ENCODE results near the gene FKBP5. TPM values are rescaled to one million over a fixed set of nuclear protein-coding genes. Genes with fewer than 3 reads are reported as not detected.
A peak's percentile ranks its signal among the peaks of the same experiment; 100 is the strongest.

Gene FKBP5
- total and polyA plus RNA-seq, 10 of the 15 experiments (the other 5 are each of a cell fraction or from before 2014, with no cell fraction given) = 29.0 to 123 (median 62.3) TPM

DNA sequence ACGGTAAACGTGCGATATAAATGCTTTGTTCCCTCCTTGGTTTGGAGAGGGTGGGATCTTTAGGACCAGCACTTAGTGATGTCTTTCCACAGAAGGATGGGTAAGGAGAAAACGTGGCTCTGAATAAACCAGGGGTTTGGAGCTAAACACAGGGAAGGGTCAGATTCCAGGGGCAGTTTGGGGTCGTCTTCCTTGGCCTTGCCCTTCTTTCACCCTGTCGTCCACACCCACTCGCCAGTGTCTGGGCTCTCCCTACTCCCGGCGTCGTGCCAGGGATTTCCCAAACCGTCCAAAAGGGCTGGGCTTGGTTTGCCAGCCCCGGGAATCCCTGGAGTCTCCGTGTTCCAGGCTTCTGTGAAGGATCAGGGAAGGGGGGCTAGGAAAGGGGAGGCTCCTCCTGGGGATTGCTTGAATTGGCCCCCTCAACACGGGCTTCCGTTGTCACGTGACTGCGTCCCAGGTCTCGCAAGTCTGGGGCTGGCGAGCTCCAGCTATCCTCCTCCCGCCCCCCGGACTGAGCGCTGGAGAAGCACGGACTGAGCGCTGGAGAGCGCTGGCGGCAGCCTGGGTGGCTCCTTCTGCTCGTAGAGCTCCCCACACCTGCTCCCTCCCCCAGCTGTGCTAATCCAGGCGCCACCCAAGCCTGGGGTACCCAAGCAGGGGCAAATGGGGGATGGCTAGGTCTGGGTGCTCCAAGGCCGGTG, 38.7 kb upstream of the FKBP5 start:
- no peaks in the 10 kb centered on the region for H3K79me2 ChIP-seq (ENCODE audit: control insufficient read depth, insufficient read depth, low read length)
- peak overlapping the region; percentile 83 for H2AFZ ChIP-seq (ENCODE audit: control insufficient read depth, low read depth, low read length)
- H3K9ac ChIP-seq (ENCODE audit: control insufficient read depth, insufficient read depth, low read length) = peak overlapping the region; percentile 67
- H3K36me3 ChIP-seq (ENCODE audit: control insufficient read depth in 2 of 2, insufficient read depth in 2 of 2, low read length in 1 of 2) = no peaks in the 10 kb centered on the region
- peak overlapping the region; percentile 83 for H3K4me2 ChIP-seq (ENCODE audit: control insufficient read depth, insufficient read depth)
- in situ Hi-C loops (cut with MboI) (no loop called here), intact Hi-C loops (cut with micrococcal nuclease; ENCODE audit: unreplicated experiment) (no loop called here)
- no TSS peak for BruUV-seq (replicated peaks)
- no peaks in the 10 kb centered on the region for H3K27me3 ChIP-seq (replicated peaks in 1 of 2; ENCODE audit: control insufficient read depth in 2 of 2, insufficient read depth in 2 of 2, low read length in 1 of 2)
- peak overlapping the region; percentile 82 for H3K4me3 ChIP-seq
- ATAC-seq (peak; percentile 34), DNase-seq (ENCODE audit: low read depth, low spot score) (no peak), FAIRE-seq (no peak)
- ChIA-PET SMC1A (ENCODE audit: uncharacterized antibody, unreplicated experiment) (interaction anchor here (0.7 to 2.5 kb wide), 10 partner anchors 9 to 103 kb away, joined by 3 to 17 read pairs (median 4); partner anchors contain the start of gene ARMC12), POLR2A (interaction anchor here (1.0 to 2.4 kb wide), 9 partner anchors 8 to 125 kb away, joined by 3 to 13 read pairs (median 4); no protein-coding TSS in a partner anchor), CTCF (interaction anchor here (1.2 to 2.2 kb wide), 7 partner anchors 7 to 143 kb away, joined by 3 to 9 read pairs (median 5); no protein-coding TSS in a partner anchor), RAD21 (ENCODE audit: unreplicated experiment) (interaction anchor here (1.0 to 2.3 kb wide), 13 partner anchors 8 to 139 kb away, joined by 3 to 22 read pairs (median 5); partner anchors contain the start of gene ARMC12)
- H3K27ac ChIP-seq (ENCODE audit: control insufficient read depth, insufficient read depth) = peak overlapping the region; percentile 76
- no peaks in the 10 kb centered on the region for H3K9me3 ChIP-seq (replicated peaks; ENCODE audit: control insufficient read depth, insufficient read depth, low read length)
- 9% methylated on average over 29 of the region's 29 CpGs for WGBS (ENCODE audit: insufficient coverage, insufficient replicate concordance, low lambda C conversion rate, missing lambda C conversion rate)
- H4K20me1 ChIP-seq (ENCODE audit: control insufficient read depth, insufficient read depth) = no peaks in the 10 kb centered on the region
- H3K4me1 ChIP-seq (ENCODE audit: control insufficient read depth, insufficient read depth, low read length) = peaks cover 51% of the 10 kb centered on the region
- TF ChIP-seq PML (IDR thresholded peaks at IDR 0.05; ENCODE audit: low read length) (no peak), CHD1 (IDR thresholded peaks at IDR 0.05; ENCODE audit: low read depth, low read length) (no peak), TAF1 (IDR thresholded peaks at IDR 0.05; ENCODE audit: borderline replicate concordance, low read depth, low read length) (no peak), BCL11A (IDR thresholded peaks at IDR 0.05; ENCODE audit: low read depth, low read length) (no peak), IKZF2 (IDR thresholded peaks at IDR 0.05) (peak; percentile 28 to 36; a peak in 1 of 4 replicates), HCFC1 (IDR thresholded peaks at IDR 0.05; ENCODE audit: low read length) (no peak), PAX5 (IDR thresholded peaks at IDR 0.05; ENCODE audit: borderline replicate concordance, low read depth, low read length) (no peak), FOXK2 (IDR thresholded peaks at IDR 0.05) (no peak), IKZF1 (conservative IDR thresholded peaks at IDR 0.05) (peak; percentile 65), BHLHE40 (IDR thresholded peaks at IDR 0.05; ENCODE audit: borderline replicate concordance in 1 of 2, low read depth in 2 of 2, low read length in 1 of 2) (peak; percentile 57 to 90; a peak in 3 of 4 replicates)
- TF ChIP-seq, protein P1, sequence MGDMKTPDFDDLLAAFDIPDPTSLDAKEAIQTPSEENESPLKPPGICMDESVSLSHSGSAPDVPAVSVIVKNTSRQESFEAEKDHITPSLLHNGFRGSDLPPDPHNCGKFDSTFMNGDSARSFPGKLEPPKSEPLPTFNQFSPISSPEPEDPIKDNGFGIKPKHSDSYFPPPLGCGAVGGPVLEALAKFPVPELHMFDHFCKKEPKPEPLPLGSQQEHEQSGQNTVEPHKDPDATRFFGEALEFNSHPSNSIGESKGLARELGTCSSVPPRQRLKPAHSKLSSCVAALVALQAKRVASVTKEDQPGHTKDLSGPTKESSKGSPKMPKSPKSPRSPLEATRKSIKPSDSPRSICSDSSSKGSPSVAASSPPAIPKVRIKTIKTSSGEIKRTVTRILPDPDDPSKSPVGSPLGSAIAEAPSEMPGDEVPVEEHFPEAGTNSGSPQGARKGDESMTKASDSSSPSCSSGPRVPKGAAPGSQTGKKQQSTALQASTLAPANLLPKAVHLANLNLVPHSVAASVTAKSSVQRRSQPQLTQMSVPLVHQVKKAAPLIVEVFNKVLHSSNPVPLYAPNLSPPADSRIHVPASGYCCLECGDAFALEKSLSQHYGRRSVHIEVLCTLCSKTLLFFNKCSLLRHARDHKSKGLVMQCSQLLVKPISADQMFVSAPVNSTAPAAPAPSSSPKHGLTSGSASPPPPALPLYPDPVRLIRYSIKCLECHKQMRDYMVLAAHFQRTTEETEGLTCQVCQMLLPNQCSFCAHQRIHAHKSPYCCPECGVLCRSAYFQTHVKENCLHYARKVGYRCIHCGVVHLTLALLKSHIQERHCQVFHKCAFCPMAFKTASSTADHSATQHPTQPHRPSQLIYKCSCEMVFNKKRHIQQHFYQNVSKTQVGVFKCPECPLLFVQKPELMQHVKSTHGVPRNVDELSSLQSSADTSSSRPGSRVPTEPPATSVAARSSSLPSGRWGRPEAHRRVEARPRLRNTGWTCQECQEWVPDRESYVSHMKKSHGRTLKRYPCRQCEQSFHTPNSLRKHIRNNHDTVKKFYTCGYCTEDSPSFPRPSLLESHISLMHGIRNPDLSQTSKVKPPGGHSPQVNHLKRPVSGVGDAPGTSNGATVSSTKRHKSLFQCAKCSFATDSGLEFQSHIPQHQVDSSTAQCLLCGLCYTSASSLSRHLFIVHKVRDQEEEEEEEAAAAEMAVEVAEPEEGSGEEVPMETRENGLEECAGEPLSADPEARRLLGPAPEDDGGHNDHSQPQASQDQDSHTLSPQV (IDR thresholded peaks at IDR 0.05) = no peak
- TF ChIP-seq, protein P2, sequence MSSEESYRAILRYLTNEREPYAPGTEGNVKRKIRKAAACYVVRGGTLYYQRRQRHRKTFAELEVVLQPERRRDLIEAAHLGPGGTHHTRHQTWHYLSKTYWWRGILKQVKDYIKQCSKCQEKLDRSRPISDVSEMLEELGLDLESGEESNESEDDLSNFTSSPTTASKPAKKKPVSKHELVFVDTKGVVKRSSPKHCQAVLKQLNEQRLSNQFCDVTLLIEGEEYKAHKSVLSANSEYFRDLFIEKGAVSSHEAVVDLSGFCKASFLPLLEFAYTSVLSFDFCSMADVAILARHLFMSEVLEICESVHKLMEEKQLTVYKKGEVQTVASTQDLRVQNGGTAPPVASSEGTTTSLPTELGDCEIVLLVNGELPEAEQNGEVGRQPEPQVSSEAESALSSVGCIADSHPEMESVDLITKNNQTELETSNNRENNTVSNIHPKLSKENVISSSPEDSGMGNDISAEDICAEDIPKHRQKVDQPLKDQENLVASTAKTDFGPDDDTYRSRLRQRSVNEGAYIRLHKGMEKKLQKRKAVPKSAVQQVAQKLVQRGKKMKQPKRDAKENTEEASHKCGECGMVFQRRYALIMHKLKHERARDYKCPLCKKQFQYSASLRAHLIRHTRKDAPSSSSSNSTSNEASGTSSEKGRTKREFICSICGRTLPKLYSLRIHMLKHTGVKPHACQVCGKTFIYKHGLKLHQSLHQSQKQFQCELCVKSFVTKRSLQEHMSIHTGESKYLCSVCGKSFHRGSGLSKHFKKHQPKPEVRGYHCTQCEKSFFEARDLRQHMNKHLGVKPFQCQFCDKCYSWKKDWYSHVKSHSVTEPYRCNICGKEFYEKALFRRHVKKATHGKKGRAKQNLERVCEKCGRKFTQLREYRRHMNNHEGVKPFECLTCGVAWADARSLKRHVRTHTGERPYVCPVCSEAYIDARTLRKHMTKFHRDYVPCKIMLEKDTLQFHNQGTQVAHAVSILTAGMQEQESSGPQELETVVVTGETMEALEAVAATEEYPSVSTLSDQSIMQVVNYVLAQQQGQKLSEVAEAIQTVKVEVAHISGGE (CRISPR knock-in tag; IDR thresholded peaks at IDR 0.05) = no peak
- TF ChIP-seq, protein P3, sequence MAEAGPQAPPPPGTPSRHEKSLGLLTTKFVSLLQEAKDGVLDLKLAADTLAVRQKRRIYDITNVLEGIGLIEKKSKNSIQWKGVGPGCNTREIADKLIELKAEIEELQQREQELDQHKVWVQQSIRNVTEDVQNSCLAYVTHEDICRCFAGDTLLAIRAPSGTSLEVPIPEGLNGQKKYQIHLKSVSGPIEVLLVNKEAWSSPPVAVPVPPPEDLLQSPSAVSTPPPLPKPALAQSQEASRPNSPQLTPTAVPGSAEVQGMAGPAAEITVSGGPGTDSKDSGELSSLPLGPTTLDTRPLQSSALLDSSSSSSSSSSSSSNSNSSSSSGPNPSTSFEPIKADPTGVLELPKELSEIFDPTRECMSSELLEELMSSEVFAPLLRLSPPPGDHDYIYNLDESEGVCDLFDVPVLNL (IDR thresholded peaks at IDR 0.05; ENCODE audit: low read depth, low read length) = no peak

All from GM12878 (cell line).